OCI-LY7 (cell line): ENCODE data around the gene ZNF518A.

Experiments used
- EZH2phosphoT487 ChIP-seq: fragments of 200-600 bp; sonication (generic); IDR thresholded peaks from 2 replicates; pipeline ENCODE4 v1.6.1; 2018; ENCODE audit warnings: low read depth, borderline replicate concordance, mild to moderate bottlenecking, mixed run types, antibody characterized with exemption, low read length, moderate library complexity, mixed read lengths
- TF ChIP-seq, protein P1 (sequence below): fragments of 200-600 bp; sonication (generic); conservative IDR thresholded peaks from 2 replicates; pipeline ENCODE4 v1.5.1; 2014; ENCODE audit warnings: mild to moderate bottlenecking, antibody characterized with exemption, low read length, moderate library complexity, mixed read lengths

DNA sequence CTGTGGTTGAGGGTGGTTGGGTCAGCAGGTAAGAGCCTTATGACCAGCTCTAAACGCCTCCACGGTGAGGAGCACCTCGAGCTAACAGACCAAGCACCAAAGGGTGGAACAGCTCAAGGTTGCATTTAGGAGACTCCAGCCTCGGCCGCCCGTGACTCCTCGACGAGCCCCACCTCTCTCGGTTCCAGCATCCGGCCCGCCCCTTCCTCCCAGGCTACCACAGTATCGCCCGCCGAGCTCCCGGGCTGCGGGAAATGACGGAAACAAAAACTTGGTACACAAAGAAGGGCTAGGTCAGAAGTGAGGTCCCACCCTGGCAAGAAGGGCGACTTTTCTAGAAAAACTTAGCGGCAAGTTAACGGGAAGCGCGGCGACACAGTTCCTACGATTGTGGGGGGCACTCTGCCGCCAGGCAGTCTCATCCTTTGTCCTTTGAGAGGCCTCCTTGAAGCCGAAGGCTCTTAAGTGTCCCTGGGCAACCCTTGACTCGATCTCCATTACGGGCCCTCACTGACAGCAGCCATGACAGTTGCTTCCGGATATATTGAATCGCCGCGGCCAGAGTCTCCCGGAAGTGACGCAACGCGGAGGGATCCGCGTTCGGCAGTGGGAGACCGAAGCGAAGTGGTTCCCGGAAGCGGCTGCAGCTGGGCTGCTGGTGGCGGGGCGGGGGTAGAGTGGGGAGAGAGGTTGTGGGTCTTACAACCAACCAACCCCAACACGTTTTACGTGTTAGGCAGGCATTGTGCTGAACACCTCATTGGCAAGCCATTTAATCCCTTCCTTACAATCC is 40.2 kb upstream of the ZNF518A start:
- TF ChIP-seq, protein P1, sequence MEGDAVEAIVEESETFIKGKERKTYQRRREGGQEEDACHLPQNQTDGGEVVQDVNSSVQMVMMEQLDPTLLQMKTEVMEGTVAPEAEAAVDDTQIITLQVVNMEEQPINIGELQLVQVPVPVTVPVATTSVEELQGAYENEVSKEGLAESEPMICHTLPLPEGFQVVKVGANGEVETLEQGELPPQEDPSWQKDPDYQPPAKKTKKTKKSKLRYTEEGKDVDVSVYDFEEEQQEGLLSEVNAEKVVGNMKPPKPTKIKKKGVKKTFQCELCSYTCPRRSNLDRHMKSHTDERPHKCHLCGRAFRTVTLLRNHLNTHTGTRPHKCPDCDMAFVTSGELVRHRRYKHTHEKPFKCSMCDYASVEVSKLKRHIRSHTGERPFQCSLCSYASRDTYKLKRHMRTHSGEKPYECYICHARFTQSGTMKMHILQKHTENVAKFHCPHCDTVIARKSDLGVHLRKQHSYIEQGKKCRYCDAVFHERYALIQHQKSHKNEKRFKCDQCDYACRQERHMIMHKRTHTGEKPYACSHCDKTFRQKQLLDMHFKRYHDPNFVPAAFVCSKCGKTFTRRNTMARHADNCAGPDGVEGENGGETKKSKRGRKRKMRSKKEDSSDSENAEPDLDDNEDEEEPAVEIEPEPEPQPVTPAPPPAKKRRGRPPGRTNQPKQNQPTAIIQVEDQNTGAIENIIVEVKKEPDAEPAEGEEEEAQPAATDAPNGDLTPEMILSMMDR, result 0 out of 2 replicates have a peak, but pooled peaks have one; percentile 3
- no peak for TF ChIP-seq EZH2phosphoT487
